DMS53 treated with DMSO at 0.1 percent for 48 hours (cell line): ENCODE data around the gene PAAF1.

ENCODE experiments used
- DNase-seq: peaks from one replicate; lab custom pipeline; 2025; ENCODE audit not compliant: unreplicated experiment; lab: John Stamatoyannopoulos, UW

The PAAF1 gene

GRCh38 chr11:73969991-73970800 is 93.4 kb downstream of the PAAF1 start:
- peak; percentile 46 for DNase-seq

- peak; percentile 43 for DNase-seq
Measured at GRCh38 chr11:73971175-73971719, 94.4 kb downstream of the PAAF1 start.

DNA sequence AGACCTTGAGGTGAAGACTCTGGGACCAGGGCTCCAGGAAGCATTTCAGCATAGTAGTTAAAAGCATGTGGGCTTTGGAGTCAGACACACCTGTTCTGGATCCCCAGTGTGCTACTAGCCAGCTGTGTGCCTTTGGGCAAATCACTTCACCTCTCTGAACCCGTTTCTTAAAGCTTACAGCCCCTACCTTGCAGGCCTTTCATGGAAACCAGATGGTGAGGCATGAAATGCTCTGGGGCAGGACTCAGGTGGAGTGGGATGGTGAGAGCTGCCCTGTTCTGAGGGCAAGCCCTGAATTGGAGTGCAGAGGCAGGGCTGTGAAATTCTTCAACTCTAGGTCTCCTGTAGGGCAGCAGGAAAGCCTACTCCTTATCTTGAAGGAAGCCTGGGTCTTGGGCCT is 95.4 kb downstream of the PAAF1 start:
- no peak for DNase-seq

GRCh38 chr11:73972620-73973449 is 96.0 kb downstream of the PAAF1 start:
- no peak for DNase-seq

GRCh38 chr11:73974604-73975478 is 98.0 kb downstream of the PAAF1 start:
- DNase-seq = no peak

- no peak for DNase-seq
Measured at GRCh38 chr11:73975479-73975757, 98.6 kb downstream of the PAAF1 start.

DNA sequence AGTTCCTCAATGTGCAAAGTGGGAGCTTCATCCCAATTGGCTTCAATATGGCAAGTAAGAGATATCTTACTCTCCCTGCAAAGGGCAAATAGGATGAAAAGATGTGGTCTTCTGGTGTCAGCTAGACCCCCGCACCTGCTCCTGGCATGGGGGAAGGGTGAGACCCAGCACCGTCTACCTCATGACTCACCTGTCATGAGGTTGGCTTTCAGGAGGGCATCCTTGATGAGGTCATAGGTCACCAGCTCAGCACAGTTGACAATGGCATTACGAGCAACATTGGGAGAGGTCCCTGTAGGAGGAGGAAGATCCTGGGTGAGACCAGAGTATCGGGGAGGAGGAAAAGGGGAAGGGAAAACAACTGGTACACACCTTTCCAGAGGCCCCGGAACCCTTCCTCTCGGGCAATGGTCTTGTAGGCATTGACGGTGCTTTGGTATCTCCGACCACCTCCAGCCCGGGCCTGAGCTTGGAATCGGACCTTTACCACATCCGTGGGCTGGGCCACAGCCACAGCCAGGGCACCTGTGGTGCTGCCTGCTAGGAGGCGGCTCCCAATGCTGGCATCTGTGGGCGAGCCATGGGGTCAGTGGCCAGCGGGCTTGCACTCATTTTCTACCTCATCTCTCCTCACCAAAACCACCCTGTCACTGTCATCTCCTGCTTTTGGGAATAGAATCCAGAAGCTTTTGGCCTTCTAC is 99.8 kb downstream of the PAAF1 start:
- no peak for DNase-seq

DNA sequence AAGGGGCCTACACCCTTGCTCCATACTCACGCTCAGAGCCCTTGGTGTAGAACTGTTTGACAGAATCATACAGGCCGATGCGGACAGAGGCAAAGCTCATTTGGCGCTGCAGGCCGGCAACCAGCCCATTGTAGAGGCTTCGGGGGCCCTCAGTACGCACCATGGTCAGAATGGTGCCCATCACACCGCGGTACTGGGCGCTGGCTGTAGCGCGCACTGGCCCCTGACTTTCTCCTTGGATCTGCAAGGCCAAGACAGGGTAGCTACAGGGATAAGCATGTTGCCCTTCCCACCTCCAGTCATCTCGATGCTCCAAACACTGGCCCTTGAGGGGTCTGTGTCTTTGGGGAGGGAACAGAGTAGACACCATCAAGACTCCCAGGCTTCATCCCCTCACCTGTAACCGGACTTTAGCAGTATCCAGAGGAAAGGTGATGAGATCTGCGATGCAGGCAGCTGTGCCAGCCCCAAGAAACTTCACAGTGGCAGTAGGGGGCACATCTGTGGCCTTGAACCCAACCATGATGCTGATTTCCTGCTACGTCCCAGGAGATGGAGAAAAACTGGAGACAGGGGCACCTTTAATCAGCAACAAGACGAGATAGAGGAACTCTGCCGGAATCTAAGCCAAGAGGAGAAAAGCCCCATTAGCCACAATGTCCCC is 101.2 kb downstream of the PAAF1 start:
- DNase-seq = no peak

DNA sequence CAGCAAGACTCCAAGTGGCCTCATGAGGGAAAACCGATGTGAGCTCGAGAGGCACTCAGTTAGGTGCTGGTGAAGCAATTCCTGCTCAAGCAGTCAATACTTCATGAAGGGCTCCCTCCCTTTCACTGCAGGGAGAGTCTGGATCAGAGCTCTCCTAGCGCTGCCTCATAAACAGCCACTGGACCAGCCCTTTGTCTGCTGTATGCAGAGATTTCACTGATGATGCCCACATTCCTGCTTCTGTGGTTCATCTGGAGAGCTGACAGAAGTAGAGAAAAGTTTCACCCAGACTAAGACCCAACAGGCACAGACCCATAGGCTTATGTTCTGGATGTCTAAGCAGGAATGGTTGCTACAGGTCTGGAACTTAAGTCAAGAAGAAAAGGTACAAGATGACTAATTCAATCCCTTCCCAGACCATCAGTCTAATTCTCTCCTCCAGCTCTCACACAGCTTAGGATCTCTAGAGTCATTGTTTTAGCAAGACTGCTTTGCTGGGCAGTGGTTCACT is 101.8 kb downstream of the PAAF1 start:
- no peak for DNase-seq

DNA sequence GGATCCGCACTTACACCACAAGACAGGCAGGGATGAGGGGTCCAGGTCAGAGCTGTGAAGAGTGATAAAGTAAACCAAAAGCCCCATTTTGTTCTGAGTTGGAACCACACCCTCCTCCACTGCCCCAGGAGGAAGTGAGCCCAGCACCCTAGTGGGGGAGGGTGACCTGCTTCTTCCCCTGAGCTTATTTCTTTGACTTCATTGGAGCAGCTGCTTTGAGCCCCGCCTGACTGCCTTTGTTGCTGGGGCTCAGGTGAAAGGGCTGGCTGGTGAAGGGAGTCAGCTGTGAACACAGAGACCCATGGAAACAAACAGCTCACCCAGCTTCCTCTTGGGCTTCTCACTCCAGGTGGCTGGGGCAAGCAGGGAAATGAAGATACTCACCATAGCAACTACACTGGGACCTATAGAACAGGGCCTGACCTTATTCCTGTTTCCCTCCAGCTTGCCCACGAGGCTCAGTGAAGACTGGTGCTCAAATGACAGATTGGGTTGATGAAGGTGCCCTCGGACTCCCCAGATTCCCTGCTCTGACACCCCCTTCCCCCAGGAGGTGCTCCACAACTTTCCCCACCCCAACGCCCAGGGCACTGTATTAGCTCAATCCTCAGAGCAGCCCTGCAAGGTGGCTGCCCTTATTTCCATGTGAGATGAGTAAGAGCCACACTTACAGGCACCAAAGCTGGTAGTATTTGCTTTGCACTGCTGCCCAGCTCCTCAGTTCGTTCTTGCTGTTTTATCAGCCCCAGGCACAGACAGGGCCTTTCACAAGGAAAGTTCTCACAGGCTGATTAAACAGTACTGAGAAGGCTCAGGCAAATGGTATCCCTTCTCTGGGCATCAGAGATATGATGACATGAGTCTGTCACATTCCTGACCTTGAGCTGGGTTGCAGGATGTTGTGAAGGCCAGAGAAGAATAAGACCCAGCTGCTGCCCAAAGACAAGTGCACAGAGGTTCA is 103.5 kb downstream of the PAAF1 start:
- DNase-seq = peak; percentile 98
